ENCODE results near the gene CBX2.
A peak's percentile ranks its signal among the peaks of the same experiment; 100 is the strongest.

Gene CBX2

DNA sequence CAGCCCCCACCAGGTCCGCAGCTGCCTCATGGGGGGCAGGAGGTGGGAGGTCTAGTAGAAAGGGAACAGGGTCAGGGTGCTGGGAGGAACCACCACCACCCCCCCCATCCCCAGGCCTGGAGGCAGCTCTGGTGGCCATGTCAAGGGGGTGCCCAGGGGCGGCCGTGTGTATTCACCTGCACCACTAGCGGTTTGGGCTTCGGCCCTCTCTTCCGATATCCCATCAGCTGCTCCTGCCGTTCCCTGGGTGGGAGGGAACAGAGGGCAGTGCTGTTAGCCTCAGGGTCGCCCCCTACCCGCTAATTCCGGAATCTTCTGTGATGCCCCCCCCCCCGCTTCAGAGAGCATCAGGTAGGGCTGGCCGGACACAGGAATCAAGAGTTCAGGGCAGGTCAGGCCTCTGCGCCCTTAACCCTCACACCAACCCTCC, 57.5 kb downstream of the CBX2 start:
- Histone ChIP-seq H3K4me1 (peaks cover 8% of the 10 kb centered on the region; the same call in 1 of the 2 replicates), H3K4me3 (ENCODE audit: low read depth, low read length) (no peak overlapping the region), H3K27me3 (peaks cover 10% of the 10 kb centered on the region), H3K36me3 (peaks cover 15% of the 10 kb centered on the region), H3K9me3 (peaks cover 3% of the 10 kb centered on the region; the same call in 1 of the 2 replicates)
- DNase-seq = no peak
- TF ChIP-seq, protein P1, sequence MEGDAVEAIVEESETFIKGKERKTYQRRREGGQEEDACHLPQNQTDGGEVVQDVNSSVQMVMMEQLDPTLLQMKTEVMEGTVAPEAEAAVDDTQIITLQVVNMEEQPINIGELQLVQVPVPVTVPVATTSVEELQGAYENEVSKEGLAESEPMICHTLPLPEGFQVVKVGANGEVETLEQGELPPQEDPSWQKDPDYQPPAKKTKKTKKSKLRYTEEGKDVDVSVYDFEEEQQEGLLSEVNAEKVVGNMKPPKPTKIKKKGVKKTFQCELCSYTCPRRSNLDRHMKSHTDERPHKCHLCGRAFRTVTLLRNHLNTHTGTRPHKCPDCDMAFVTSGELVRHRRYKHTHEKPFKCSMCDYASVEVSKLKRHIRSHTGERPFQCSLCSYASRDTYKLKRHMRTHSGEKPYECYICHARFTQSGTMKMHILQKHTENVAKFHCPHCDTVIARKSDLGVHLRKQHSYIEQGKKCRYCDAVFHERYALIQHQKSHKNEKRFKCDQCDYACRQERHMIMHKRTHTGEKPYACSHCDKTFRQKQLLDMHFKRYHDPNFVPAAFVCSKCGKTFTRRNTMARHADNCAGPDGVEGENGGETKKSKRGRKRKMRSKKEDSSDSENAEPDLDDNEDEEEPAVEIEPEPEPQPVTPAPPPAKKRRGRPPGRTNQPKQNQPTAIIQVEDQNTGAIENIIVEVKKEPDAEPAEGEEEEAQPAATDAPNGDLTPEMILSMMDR (IDR thresholded peaks at IDR 0.05; ENCODE audit: low read depth, low read length) = no peak

DNA sequence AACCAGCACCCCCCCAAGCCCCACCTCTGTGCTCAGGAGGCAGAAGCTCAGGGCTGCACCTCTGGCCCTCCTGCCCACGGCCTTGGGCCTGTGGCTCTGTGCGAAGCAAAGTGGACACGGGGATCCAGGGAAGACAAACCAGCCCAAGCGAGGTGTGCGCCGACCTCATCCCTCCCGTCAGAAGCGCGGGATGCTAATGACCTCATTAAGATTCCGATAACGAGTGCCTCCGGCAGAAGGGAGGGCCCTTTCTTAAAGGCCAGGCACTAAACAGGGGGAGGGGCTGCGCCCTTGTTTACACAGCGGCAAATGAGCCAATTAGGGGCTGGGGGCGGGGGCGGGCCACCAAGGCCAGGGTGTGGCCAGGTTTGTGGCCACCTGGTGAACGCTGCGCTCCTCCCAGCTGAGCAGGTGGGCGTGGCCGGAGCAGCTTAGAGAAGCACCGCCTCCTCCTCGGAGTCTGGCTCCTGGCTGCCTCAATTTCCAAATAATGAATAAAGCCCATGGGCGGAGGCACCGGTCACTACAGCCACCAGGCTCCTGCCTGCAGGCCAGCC, 58.1 kb downstream of the CBX2 start:
- Histone ChIP-seq H3K4me1 (peaks cover 8% of the 10 kb centered on the region; the same call in 1 of the 2 replicates), H3K9me3 (peaks cover 3% of the 10 kb centered on the region; the same call in 1 of the 2 replicates), H3K27me3 (peaks cover 15% of the 10 kb centered on the region), H3K36me3 (peaks cover 15% of the 10 kb centered on the region), H3K4me3 (ENCODE audit: low read depth, low read length) (no peak overlapping the region)
- no peak for DNase-seq
- TF ChIP-seq, protein P1 (IDR thresholded peaks at IDR 0.05; ENCODE audit: low read depth, low read length) = no peak

DNA sequence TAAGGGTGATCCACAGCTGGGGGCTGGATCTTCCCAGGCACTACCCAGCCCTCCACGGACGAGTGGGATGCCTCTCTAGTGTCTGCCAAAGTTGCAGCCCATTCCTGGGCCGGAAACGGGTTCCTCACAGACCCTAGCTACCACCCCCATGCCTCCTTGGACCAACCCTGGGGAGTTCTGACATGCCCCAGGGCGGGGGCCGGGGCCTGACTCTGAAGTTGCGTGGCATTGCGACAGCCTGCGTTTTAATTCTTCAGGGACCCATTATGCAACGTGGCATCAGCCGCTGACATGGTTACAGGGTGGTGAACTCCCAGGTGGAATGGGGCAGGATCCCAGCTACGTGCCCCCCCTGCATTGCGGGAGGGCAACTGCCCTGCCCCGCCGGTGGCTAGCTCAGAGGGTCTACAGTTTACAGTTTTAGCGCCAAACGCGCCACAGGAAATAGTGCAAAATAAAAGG, 58.6 kb downstream of the CBX2 start:
- H3K9me3 ChIP-seq = peaks cover 3% of the 10 kb centered on the region; the same call in 1 of the 2 replicates
- H3K4me3 ChIP-seq (ENCODE audit: low read depth, low read length) = peak overlapping the region; percentile 84
- H3K27me3 ChIP-seq = peaks cover 21% of the 10 kb centered on the region
- TF ChIP-seq, protein P1 (IDR thresholded peaks at IDR 0.05; ENCODE audit: low read depth, low read length) = no peak
- DNase-seq = no peak
- peaks cover 8% of the 10 kb centered on the region; the same call in 1 of the 2 replicates for H3K4me1 ChIP-seq
- H3K36me3 ChIP-seq = peaks cover 15% of the 10 kb centered on the region

DNA sequence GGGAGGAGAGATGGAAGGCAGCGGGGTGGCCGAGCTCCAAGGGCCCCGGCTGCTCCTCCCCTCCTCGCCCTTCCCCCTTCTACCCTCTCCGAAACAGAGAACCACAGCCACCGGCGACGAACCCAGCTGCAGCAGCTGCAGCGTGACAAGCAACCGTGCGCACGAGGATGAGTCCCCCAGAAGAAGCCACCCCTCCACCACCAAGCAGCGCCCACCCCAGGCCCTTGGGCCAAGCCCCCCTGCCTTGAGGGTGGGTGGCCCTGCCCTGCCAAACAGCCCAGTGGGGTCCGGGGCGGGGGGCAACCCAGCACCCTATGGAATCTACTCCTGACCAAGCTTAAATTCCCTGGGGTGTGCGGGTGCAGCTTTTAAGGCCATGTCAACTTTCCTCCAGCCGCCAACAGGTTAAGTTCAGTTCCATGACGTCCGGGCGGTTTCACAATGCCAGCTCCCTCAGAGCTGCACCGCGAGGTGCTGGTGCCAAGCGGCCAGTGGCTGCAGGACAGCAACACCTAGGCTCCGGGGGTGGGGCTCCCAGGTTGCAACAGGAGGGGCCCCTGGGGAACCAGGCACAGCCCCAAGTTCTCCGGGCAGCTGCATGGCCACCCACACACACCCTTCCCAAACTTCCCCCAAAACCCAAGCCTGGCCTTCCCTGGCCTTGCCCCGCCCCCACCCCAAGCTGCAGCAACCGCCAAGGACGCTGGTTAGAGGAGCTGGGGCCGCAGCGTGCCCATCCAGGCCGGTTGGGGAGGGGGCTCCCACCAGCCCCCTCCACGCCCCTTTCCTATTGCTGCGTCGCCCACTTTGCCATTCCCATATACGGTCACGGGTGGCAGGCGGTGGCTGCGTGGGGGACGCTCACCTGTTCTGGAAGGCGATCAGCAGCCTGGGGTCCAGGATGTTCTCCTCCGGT, 59.3 kb downstream of the CBX2 start:
- Histone ChIP-seq H3K9me3 (peaks cover 3% of the 10 kb centered on the region; the same call in 1 of the 2 replicates), H3K4me1 (peaks cover 10% of the 10 kb centered on the region), H3K36me3 (peaks cover 15% of the 10 kb centered on the region), H3K27me3 (peaks cover 27% of the 10 kb centered on the region), H3K4me3 (ENCODE audit: low read depth, low read length) (peak overlapping the region; percentile 84)
- DNase-seq = peak; percentile 60
- TF ChIP-seq, protein P1 (IDR thresholded peaks at IDR 0.05; ENCODE audit: low read depth, low read length) = no peak
